Keratinocyte (primary cell): Measurements from ENCODE around the gene LRRC8C. TPM values are rescaled to one million over a fixed set of nuclear protein-coding genes. Genes with fewer than 3 reads are reported as not detected.

Experiments
- DNase-seq: peaks from one replicate; pipeline ENCODE4 v3.0.0-alpha.2; 2011; ENCODE audit warnings: low read depth, missing footprints, low spot score
- FAIRE-seq: peaks from 2 replicates; lab custom pipeline; 2011; peaks lifted over from hg19 to GRCh38; lab: Jason Lieb, UNC
- H2AFZ ChIP-seq: 2 replicates; pipeline ENCODE4 v1.6.0; 2012; ENCODE audit warnings: low read length, control low read depth, inconsistent platforms; ENCODE audit not compliant: control insufficient read depth
- H3K27ac ChIP-seq: 2 replicates; pipeline ENCODE4 v1.5.1; 2011; ENCODE audit warnings: low read length; ENCODE audit not compliant: control insufficient read depth, insufficient read depth
- H3K27me3 ChIP-seq: 3 replicates; pipeline ENCODE4 v1.6.0; 2011; ENCODE audit warnings: low read length; ENCODE audit not compliant: control insufficient read depth, insufficient read depth; ENCODE audit errors: extremely low read depth
- H3K36me3 ChIP-seq, 2 experiments: 2 replicates in 1 of 2; 3 replicates in 1 of 2; pipeline ENCODE4 v1.5.1; 2011; ENCODE audit warnings: low read length in 2 of 2, mild to moderate bottlenecking in 1 of 2; ENCODE audit not compliant: control insufficient read depth in 2 of 2, insufficient read depth in 2 of 2; ENCODE audit errors: extremely low read depth in 1 of 2
- H3K4me1 ChIP-seq: 3 replicates; pipeline ENCODE4 v1.5.1; 2011; ENCODE audit warnings: low read length; ENCODE audit not compliant: control insufficient read depth, insufficient read depth; ENCODE audit errors: extremely low read depth
- H3K4me2 ChIP-seq: 3 replicates; pipeline ENCODE4 v1.6.0; 2011; ENCODE audit warnings: low read depth, low read length; ENCODE audit not compliant: control insufficient read depth, insufficient read depth; ENCODE audit errors: extremely low read depth
- H3K4me3 ChIP-seq, 3 experiments: fragments of 200-600 bp in 1 of 3; sonication (generic) in 1 of 3; 2 replicates in 2 of 3; 3 replicates in 1 of 3; pipeline ENCODE4 v1.5.1; 2011 to 2016; ENCODE audit warnings: low read length in 3 of 3, mild to moderate bottlenecking in 3 of 3, control low read depth in 2 of 3, inconsistent platforms in 1 of 3, low read depth in 1 of 3, mixed read lengths in 1 of 3, mixed run types in 1 of 3, moderate library complexity in 1 of 3; ENCODE audit not compliant: control insufficient read depth in 2 of 3, insufficient read depth in 2 of 3; ENCODE audit errors: extremely low read depth in 1 of 3
- H3K79me2 ChIP-seq: 2 replicates; pipeline ENCODE4 v1.6.0; 2012; ENCODE audit warnings: low read length; ENCODE audit not compliant: control insufficient read depth, insufficient read depth
- H3K9ac ChIP-seq: 3 replicates; pipeline ENCODE4 v1.6.0; 2011; ENCODE audit warnings: low read length; ENCODE audit not compliant: control insufficient read depth, insufficient read depth; ENCODE audit errors: extremely low read depth
- H3K9me1 ChIP-seq: 3 replicates; pipeline ENCODE4 v1.6.0; 2011; ENCODE audit warnings: low read length; ENCODE audit not compliant: control insufficient read depth, insufficient read depth; ENCODE audit errors: extremely low read depth
- H3K9me3 ChIP-seq: 2 replicates; pipeline ENCODE4 v1.5.1; 2012; ENCODE audit warnings: low read depth, low read length; ENCODE audit not compliant: control insufficient read depth
- H4K20me1 ChIP-seq: 3 replicates; pipeline ENCODE4 v1.6.0; 2011; ENCODE audit warnings: low read length; ENCODE audit not compliant: control insufficient read depth, insufficient read depth; ENCODE audit errors: extremely low read depth
- EZH2 ChIP-seq: IDR thresholded peaks from one replicate; pipeline ENCODE4 v1.6.1; 2012; ENCODE audit warnings: inconsistent platforms, mild to moderate bottlenecking, low read length, moderate library complexity
- dilution Hi-C: fragments of 300-500 bp; cut with MboI; formaldehyde crosslinking; loops from one replicate; pipeline ENCODE4 v1.7.0; 2020; ENCODE audit warnings: low sequenced_read_pairs; ENCODE audit not compliant: extremely low pct_ligation_motif_present
- polyA plus RNA-seq, 5 experiments: library from polyadenylated mRNA; depleted of rRNA in 3 of 5; stranded (reverse) in 3 of 5; stranded (forward) in 1 of 5; unstranded in 1 of 5; fragments of >200 nt; gene quantifications; 1 replicate in 1 of 5; 2 replicates in 3 of 5; 3 replicates in 1 of 5; pipeline versions ENCODE4 v1.2.1 to v1.2.3, GENCODE V29; 2011 to 2012; ENCODE audit warnings: missing spikeins in 2 of 5, low read depth in 1 of 5, low replicate concordance in 1 of 5
- TF ChIP-seq, protein P1 (sequence below), 3 experiments: IDR thresholded peaks in 1 of 3; conservative IDR thresholded peaks in 1 of 3; optimal IDR thresholded peaks in 1 of 3; 2 replicates in 2 of 3; 3 replicates in 1 of 3; pipeline versions ENCODE3 to v1.5.1; 2011; ENCODE audit warnings: low read length in 3 of 3, mild to moderate bottlenecking in 3 of 3, moderate library complexity in 2 of 3, control low read depth in 1 of 3, inconsistent platforms in 1 of 3; ENCODE audit not compliant: insufficient read depth in 2 of 3; ENCODE audit errors: extremely low read depth in 1 of 3

Gene LRRC8C
- polyA plus RNA-seq, 1 donor (not counting 4 experiments of a cell fraction or from before 2014, with no cell fraction given) = 18.4 TPM

- no peak for DNase-seq
- no peaks in the 10 kb centered on the region for H3K9me3 ChIP-seq
- FAIRE-seq = no peak
- H3K27me3 ChIP-seq = no peaks in the 10 kb centered on the region
- no peak overlapping the region for H2AFZ ChIP-seq
- H3K36me3 ChIP-seq = no peaks in the 10 kb centered on the region
- no peaks in the 10 kb centered on the region for H3K9me1 ChIP-seq
- H3K27ac ChIP-seq = peak overlapping the region; percentile 58
- no peaks in the 10 kb centered on the region for H3K79me2 ChIP-seq
- dilution Hi-C loops = no loop called here
- H4K20me1 ChIP-seq = no peaks in the 10 kb centered on the region
- H3K4me1 ChIP-seq = peaks cover 26% of the 10 kb centered on the region
- peak overlapping the region; percentile 48 for H3K9ac ChIP-seq
- TF ChIP-seq EZH2 = no peak
- TF ChIP-seq, protein P1, sequence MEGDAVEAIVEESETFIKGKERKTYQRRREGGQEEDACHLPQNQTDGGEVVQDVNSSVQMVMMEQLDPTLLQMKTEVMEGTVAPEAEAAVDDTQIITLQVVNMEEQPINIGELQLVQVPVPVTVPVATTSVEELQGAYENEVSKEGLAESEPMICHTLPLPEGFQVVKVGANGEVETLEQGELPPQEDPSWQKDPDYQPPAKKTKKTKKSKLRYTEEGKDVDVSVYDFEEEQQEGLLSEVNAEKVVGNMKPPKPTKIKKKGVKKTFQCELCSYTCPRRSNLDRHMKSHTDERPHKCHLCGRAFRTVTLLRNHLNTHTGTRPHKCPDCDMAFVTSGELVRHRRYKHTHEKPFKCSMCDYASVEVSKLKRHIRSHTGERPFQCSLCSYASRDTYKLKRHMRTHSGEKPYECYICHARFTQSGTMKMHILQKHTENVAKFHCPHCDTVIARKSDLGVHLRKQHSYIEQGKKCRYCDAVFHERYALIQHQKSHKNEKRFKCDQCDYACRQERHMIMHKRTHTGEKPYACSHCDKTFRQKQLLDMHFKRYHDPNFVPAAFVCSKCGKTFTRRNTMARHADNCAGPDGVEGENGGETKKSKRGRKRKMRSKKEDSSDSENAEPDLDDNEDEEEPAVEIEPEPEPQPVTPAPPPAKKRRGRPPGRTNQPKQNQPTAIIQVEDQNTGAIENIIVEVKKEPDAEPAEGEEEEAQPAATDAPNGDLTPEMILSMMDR (optimal IDR thresholded peaks at IDR 0.05 in 1 of 3, IDR thresholded peaks at IDR 0.05 in 1 of 3, conservative IDR thresholded peaks at IDR 0.05 in 1 of 3; ENCODE audit: extremely low read depth in 1 of 3, insufficient read depth in 2 of 3, low read length in 3 of 3) = no peak
- H3K4me3 ChIP-seq = no peak overlapping the region
- no peak overlapping the region for H3K4me2 ChIP-seq
These were observed 105.1 kb downstream of the LRRC8C start for GRCh38 chr1:89737985-89738510.

DNA sequence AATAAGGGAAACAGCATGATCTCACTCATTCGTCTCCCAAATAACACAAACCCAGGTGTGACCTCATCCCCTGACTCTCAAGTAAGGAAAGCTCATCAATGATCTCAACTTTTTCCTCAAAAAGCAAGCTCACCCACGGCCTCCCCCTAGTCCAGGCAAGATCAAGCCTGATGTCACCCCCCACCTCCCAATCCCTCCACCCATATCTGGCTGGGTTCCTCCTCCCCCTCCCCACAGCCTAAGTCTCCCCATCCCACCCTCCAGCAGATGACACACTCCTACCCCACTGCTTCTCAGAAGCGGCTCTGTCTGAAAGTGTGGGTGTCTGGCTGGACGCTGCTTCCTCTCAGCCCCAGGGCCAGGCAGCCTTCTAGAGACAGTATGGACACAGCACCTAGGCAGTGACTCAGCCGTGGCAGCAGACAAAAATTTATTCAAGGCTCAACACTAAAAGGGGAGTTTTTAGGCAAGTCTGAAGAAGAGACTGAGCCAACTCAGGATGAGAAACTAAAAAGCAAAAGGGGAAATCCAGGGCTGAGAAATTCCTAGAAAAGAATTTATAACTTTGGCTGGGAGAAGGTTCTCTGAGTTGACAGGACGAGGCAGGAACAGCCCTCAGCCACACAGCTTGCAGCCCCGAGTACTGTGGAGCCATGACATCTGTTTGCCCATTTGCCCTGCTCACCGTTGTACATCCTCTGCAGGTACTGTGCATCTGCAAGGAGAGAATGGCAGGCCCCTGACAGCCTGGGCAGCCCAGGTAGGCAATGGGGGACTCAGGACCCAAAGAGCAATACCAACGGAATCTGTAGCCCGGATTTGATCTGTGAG, 106.3 kb downstream of the LRRC8C start:
- peak overlapping the region; percentile 74 for H3K4me2 ChIP-seq

More for the DNA sequence above, 106.3 kb downstream of the LRRC8C start:
- FAIRE-seq (peak; percentile 58), DNase-seq (no peak)
- Histone ChIP-seq H3K36me3 (no peaks in the 10 kb centered on the region), H3K9ac (peak overlapping the region; percentile 26), H3K9me1 (no peaks in the 10 kb centered on the region), H3K27me3 (no peaks in the 10 kb centered on the region), H3K9me3 (no peaks in the 10 kb centered on the region), H3K79me2 (no peaks in the 10 kb centered on the region), H3K27ac (peak overlapping the region; percentile 58), H4K20me1 (no peaks in the 10 kb centered on the region), H3K4me3 (no peak overlapping the region), H3K4me1 (peaks cover 21% of the 10 kb centered on the region), H2AFZ (peak overlapping the region; percentile 59)
- TF ChIP-seq EZH2 = no peak
- TF ChIP-seq, protein P1 (optimal IDR thresholded peaks at IDR 0.05 in 1 of 3, IDR thresholded peaks at IDR 0.05 in 1 of 3, conservative IDR thresholded peaks at IDR 0.05 in 1 of 3; ENCODE audit: extremely low read depth in 1 of 3, insufficient read depth in 2 of 3, low read length in 3 of 3) = no peak
- dilution Hi-C loops = no loop called here
